VCaP (cell line): ENCODE results near the gene NTN5.

Source experiments
- H3K27ac ChIP-seq: fragments of 450-650 bp; 2 replicates; pipeline ENCODE4 v1.5.1; 2017
- TF ChIP-seq, protein P1 (sequence below): fragments of 450-650 bp; conservative IDR thresholded peaks from 2 replicates; pipeline ENCODE4 v1.5.1; 2017; ENCODE audit warnings: mild to moderate bottlenecking, moderate library complexity

NTN5 gene

GRCh38 chr19:48716562-48717291 is 43.9 kb upstream of the NTN5 start:
- H3K27ac ChIP-seq = no peak overlapping the region
- TF ChIP-seq, protein P1, sequence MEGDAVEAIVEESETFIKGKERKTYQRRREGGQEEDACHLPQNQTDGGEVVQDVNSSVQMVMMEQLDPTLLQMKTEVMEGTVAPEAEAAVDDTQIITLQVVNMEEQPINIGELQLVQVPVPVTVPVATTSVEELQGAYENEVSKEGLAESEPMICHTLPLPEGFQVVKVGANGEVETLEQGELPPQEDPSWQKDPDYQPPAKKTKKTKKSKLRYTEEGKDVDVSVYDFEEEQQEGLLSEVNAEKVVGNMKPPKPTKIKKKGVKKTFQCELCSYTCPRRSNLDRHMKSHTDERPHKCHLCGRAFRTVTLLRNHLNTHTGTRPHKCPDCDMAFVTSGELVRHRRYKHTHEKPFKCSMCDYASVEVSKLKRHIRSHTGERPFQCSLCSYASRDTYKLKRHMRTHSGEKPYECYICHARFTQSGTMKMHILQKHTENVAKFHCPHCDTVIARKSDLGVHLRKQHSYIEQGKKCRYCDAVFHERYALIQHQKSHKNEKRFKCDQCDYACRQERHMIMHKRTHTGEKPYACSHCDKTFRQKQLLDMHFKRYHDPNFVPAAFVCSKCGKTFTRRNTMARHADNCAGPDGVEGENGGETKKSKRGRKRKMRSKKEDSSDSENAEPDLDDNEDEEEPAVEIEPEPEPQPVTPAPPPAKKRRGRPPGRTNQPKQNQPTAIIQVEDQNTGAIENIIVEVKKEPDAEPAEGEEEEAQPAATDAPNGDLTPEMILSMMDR = no peak

DNA sequence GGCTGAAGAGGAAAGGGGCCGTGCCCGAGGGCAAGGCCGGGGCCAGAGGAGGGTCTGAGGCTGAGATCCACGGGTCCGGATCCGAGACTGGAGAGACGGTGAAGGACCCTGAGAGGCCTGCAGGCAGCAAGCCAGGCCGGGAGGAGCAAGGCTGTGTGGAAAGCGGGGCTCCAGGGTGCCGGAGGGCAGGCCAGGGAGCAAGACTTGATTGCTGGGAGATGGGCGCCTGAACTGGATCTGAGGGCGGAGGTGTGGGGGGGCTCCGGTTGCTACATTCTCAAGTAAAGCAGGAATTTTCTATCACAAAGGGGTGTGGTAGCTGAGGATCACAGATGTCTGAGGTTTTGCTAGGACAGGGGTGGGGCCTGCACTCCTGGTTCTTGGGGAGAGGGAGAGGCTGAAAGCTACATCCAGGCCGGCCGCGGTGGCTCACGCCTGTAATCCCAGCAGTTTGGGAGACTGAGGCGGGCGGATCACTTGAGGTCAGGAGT is 42.9 kb upstream of the NTN5 start:
- no peak overlapping the region; the same call in 1 of the 2 replicates for H3K27ac ChIP-seq
- TF ChIP-seq, protein P1 = no peak

DNA sequence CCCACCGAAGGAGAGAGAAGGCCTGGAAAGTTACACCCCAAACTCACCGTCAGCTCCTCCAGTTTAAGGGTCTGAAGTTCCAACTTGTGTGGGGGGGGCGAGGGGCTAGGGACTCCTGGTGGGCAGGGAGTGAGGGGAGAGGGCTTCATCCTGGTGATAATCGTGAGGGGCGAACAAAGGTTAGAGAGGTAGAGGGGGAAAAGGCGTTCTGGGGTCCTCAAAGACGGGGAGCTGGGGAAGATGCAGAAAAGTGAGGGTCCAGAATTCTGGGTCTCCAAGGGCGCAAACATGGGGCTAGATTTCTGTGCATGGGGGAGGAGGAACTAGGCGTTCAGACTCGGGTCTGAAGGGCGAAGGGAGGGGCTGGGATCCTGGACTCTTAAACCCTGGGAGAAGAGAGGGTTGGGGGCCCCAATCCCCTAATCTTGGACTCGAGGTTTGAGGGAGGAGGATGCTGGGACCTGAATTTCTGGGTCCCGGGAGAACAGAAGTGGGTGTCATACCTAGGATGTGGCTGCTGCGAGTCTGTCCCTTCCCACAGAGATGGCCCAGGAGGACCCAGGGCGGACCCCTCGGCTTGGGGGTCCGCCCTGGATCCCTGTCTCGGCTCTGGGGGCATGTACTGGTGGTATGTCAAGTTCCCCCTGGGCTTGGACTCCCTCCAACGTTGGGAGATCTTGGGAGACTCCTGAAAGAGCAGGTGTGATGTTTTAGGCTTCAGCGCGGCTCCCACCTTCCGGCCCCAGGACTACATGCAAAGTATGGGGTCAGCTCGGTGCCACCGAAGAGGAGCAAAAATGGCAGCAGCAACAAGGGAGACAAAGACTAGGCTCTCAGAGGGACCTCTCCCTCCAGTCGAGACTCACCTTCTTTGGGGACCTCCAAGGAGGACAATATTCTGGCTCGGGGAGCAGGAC is 42.2 kb upstream of the NTN5 start:
- peak overlapping the region; percentile 88 for H3K27ac ChIP-seq
- TF ChIP-seq, protein P1 = no peak

DNA sequence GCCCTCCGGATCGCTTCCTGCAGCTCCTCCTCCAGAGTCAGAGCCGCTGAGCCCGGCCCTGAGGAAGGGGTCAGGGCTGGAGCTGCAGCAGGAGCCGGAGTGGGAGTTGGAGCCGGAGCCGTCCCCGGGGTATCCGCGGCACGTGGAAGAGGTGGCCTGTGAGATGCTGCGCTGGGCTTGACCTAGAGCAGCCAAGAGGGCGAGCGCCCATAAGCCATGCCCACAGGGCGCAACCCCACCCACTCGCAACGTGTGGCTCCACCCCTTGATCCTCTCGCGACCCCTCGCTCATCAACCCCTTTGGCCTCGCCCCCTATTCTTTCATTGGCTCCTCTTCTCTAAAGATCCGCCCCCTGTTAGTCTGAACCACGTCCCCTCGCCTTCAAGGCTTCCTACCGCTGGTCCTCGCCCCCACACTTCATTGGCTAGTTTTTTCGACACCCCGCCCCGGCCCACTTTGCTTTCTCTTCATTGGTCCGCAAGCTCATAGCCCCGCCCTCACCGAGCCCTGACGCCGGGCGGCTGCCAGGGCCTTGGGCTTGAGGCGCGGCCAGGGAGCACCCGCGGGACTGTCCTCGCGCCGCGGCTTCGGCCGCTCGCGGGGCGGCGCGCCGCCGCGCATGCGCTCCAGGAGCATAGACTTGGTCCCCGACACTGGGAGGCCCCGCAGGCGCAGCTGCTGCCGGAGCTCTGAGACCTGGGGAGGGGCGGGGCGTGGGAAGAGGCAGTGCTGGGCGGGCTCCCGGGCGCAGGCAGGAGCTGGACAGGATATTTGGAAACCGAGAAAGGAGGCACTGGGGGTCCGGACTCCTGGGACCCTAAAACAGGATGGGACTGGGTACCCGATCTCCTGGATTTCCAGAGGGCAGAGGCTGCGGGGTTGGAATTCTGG is 41.3 kb upstream of the NTN5 start:
- TF ChIP-seq, protein P1 = no peak
- peak overlapping the region; percentile 88 for H3K27ac ChIP-seq

- TF ChIP-seq, protein P1 = no peak; the same call in 1 of the 2 replicates
- H3K27ac ChIP-seq = peak overlapping the region; percentile 88
These were observed 40.4 kb upstream of the NTN5 start for GRCh38 chr19:48713041-48713863.

DNA sequence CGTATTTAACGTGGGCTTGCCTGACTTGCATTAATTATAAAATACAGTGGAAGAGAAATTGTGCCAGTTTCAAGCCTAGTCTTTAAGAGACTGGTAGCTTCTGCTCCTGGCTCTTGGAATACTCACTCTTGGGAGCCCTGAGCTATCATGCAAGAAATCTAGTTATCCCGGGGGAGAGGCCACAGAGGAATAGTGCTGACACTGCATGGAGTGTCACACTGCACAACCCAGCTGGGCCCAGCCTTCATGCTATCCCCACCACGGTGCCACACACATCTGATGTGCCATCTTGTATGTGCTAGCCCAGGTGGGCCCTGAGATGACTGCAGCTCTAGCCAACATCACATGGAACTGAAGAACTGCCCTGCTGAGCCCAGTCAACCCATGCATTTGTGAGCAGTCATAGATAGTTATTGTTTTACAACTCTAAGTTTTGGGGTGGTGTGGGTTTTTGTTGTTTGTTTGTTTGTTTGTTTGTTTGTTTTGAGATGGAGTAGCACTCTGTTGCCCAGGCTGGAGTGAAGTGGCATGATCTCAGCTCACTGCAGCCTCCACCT is 38.4 kb upstream of the NTN5 start:
- H3K27ac ChIP-seq = no peak overlapping the region
- TF ChIP-seq, protein P1 = no peak
